Loucy (cell line): ENCODE results near the gene RHCG.

ENCODE experiments used
- CTCF ChIP-seq: fragments of 200-600 bp; sonication (generic); conservative IDR thresholded peaks from 2 replicates; pipeline ENCODE4 v1.5.1; 2014; ENCODE audit warnings: mild to moderate bottlenecking, antibody characterized with exemption, low read length
- EZH2phosphoT487 ChIP-seq: fragments of 200-600 bp; IDR thresholded peaks from 2 replicates; pipeline ENCODE4 v1.6.1; 2018; ENCODE audit warnings: antibody characterized with exemption, mild to moderate bottlenecking, moderate library complexity, borderline replicate concordance

- TF ChIP-seq CTCF (no peak), EZH2phosphoT487 (no peak)
Observed at GRCh38 chr15:89521605-89522004, 25.2 kb upstream of the RHCG start.
